Measurements from ENCODE around the gene SH2D1B. TPM values are rescaled to one million over a fixed set of nuclear protein-coding genes. Genes with fewer than 3 reads are reported as not detected.

Gene SH2D1B
- total RNA-seq, 1 donor from 2014 or later, result not detected

GRCh38 chr1:162384116-162384515 is 27.8 kb downstream of the SH2D1B start:
- no peak overlapping the region for H3K27ac Mint-ChIP-seq (ENCODE audit: unreplicated experiment)
- H3K27ac ChIP-seq (ENCODE audit: low read depth, low read length), result no peak overlapping the region
- no peak for DNase-seq (ENCODE audit: low read depth)

GRCh38 chr1:162383516-162383915 is 28.4 kb downstream of the SH2D1B start:
- H3K36me3 Mint-ChIP-seq (ENCODE audit: low read depth, unreplicated experiment), result peaks cover 5% of the 10 kb centered on the region
- H3K27ac Mint-ChIP-seq (ENCODE audit: unreplicated experiment), result no peak overlapping the region
- no peak for FAIRE-seq
- Histone ChIP-seq H3K36me3 (ENCODE audit: insufficient read depth, low read length) (no peaks in the 10 kb centered on the region), H3K27me3 (ENCODE audit: insufficient read depth, low read length) (peaks cover 4% of the 10 kb centered on the region), H4K20me1 (ENCODE audit: insufficient read depth, low read length) (no peaks in the 10 kb centered on the region), H3K79me2 (ENCODE audit: insufficient read depth, low read length) (no peaks in the 10 kb centered on the region), H3K4me1 (ENCODE audit: insufficient read depth, low read length) (no peaks in the 10 kb centered on the region), H3K4me2 (ENCODE audit: low read length) (no peak overlapping the region), H3K9me3 (ENCODE audit: insufficient read depth, low read depth, low read length) (no peaks in the 10 kb centered on the region), H3K4me3 (ENCODE audit: insufficient read depth, low read depth, low read length) (no peak overlapping the region), H2AFZ (ENCODE audit: low read depth, low read length) (no peak overlapping the region), H3K27ac (ENCODE audit: low read depth, low read length) (no peak overlapping the region), H3K9ac (ENCODE audit: low read length) (no peak overlapping the region)
- peaks cover 1% of the 10 kb centered on the region for H3K4me1 Mint-ChIP-seq (ENCODE audit: low read depth, unreplicated experiment)
- TF ChIP-seq, protein P1, sequence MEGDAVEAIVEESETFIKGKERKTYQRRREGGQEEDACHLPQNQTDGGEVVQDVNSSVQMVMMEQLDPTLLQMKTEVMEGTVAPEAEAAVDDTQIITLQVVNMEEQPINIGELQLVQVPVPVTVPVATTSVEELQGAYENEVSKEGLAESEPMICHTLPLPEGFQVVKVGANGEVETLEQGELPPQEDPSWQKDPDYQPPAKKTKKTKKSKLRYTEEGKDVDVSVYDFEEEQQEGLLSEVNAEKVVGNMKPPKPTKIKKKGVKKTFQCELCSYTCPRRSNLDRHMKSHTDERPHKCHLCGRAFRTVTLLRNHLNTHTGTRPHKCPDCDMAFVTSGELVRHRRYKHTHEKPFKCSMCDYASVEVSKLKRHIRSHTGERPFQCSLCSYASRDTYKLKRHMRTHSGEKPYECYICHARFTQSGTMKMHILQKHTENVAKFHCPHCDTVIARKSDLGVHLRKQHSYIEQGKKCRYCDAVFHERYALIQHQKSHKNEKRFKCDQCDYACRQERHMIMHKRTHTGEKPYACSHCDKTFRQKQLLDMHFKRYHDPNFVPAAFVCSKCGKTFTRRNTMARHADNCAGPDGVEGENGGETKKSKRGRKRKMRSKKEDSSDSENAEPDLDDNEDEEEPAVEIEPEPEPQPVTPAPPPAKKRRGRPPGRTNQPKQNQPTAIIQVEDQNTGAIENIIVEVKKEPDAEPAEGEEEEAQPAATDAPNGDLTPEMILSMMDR (IDR thresholded peaks at IDR 0.05; ENCODE audit: insufficient read depth, low read depth, low read length), result no peak
- no peak for TF ChIP-seq EZH2 (IDR thresholded peaks at IDR 0.05; ENCODE audit: insufficient read depth, low read length)
- peaks cover 13% of the 10 kb centered on the region for H3K27me3 Mint-ChIP-seq (ENCODE audit: low read depth, unreplicated experiment)
- no peak overlapping the region for H3K4me3 Mint-ChIP-seq (ENCODE audit: unreplicated experiment)
- peaks cover 1% of the 10 kb centered on the region for H3K9me3 Mint-ChIP-seq (ENCODE audit: unreplicated experiment)
- DNase-seq (ENCODE audit: low read depth), result no peak

More at GRCh38 chr1:162384116-162384515, 27.8 kb downstream of the SH2D1B start:
- Histone ChIP-seq H3K9ac (ENCODE audit: low read length) (no peak overlapping the region), H3K79me2 (ENCODE audit: insufficient read depth, low read length) (no peaks in the 10 kb centered on the region), H2AFZ (ENCODE audit: low read depth, low read length) (no peak overlapping the region), H3K4me2 (ENCODE audit: low read length) (no peak overlapping the region), H3K9me3 (ENCODE audit: insufficient read depth, low read depth, low read length) (no peaks in the 10 kb centered on the region), H4K20me1 (ENCODE audit: insufficient read depth, low read length) (no peaks in the 10 kb centered on the region), H3K27me3 (ENCODE audit: insufficient read depth, low read length) (peaks cover 4% of the 10 kb centered on the region), H3K4me3 (ENCODE audit: insufficient read depth, low read depth, low read length) (no peak overlapping the region), H3K4me1 (ENCODE audit: insufficient read depth, low read length) (peaks cover 3% of the 10 kb centered on the region), H3K36me3 (ENCODE audit: insufficient read depth, low read length) (no peaks in the 10 kb centered on the region)
- peaks cover 9% of the 10 kb centered on the region for H3K27me3 Mint-ChIP-seq (ENCODE audit: low read depth, unreplicated experiment)
- no peak overlapping the region for H3K4me3 Mint-ChIP-seq (ENCODE audit: unreplicated experiment)
- H3K4me1 Mint-ChIP-seq (ENCODE audit: low read depth, unreplicated experiment), result peaks cover 1% of the 10 kb centered on the region
- peaks cover 5% of the 10 kb centered on the region for H3K36me3 Mint-ChIP-seq (ENCODE audit: low read depth, unreplicated experiment)
- FAIRE-seq, result no peak
- H3K9me3 Mint-ChIP-seq (ENCODE audit: unreplicated experiment), result peaks cover 1% of the 10 kb centered on the region
- TF ChIP-seq EZH2 (IDR thresholded peaks at IDR 0.05; ENCODE audit: insufficient read depth, low read length), result no peak
- TF ChIP-seq, protein P1 (IDR thresholded peaks at IDR 0.05; ENCODE audit: insufficient read depth, low read depth, low read length), result no peak

- peaks cover 1% of the 10 kb centered on the region for H3K4me1 Mint-ChIP-seq (ENCODE audit: low read depth, unreplicated experiment)
- no peak overlapping the region for H2AFZ ChIP-seq (ENCODE audit: low read depth, low read length)
- no peaks in the 10 kb centered on the region for H3K4me1 ChIP-seq (ENCODE audit: insufficient read depth, low read length)
- H3K27me3 Mint-ChIP-seq (ENCODE audit: low read depth, unreplicated experiment), result peaks cover 14% of the 10 kb centered on the region
- no peak overlapping the region for H3K4me3 Mint-ChIP-seq (ENCODE audit: unreplicated experiment)
- H3K27ac Mint-ChIP-seq (ENCODE audit: unreplicated experiment), result no peak overlapping the region
- no peaks in the 10 kb centered on the region for H4K20me1 ChIP-seq (ENCODE audit: insufficient read depth, low read length)
- no peak for TF ChIP-seq EZH2 (IDR thresholded peaks at IDR 0.05; ENCODE audit: insufficient read depth, low read length)
- TF ChIP-seq, protein P1 (IDR thresholded peaks at IDR 0.05; ENCODE audit: insufficient read depth, low read depth, low read length), result no peak
- no peak overlapping the region for H3K4me3 ChIP-seq (ENCODE audit: insufficient read depth, low read depth, low read length)
- H3K36me3 Mint-ChIP-seq (ENCODE audit: low read depth, unreplicated experiment), result peaks cover 5% of the 10 kb centered on the region
- H3K27ac ChIP-seq (ENCODE audit: low read depth, low read length), result no peak overlapping the region
- FAIRE-seq, result no peak
- no peak overlapping the region for H3K9ac ChIP-seq (ENCODE audit: low read length)
- DNase-seq (ENCODE audit: low read depth), result no peak
- peaks cover 1% of the 10 kb centered on the region for H3K9me3 Mint-ChIP-seq (ENCODE audit: unreplicated experiment)
- H3K4me2 ChIP-seq (ENCODE audit: low read length), result no peak overlapping the region
- no peaks in the 10 kb centered on the region for H3K79me2 ChIP-seq (ENCODE audit: insufficient read depth, low read length)
- H3K27me3 ChIP-seq (ENCODE audit: insufficient read depth, low read length), result peaks cover 4% of the 10 kb centered on the region
- no peaks in the 10 kb centered on the region for H3K9me3 ChIP-seq (ENCODE audit: insufficient read depth, low read depth, low read length)
- no peaks in the 10 kb centered on the region for H3K36me3 ChIP-seq (ENCODE audit: insufficient read depth, low read length)
Measured at GRCh38 chr1:162383091-162383490, 28.8 kb downstream of the SH2D1B start.

Data from astrocyte (in vitro differentiated cells and primary cell).